HG02798 (cell line): ENCODE data around the gene DVL2.

ENCODE experiments used
- ATAC-seq: cut with Tn5 transposase; IDR thresholded peaks from one replicate; pipeline ENCODE4 v1.9.1; 2021; ENCODE audit warnings: mild to moderate bottlenecking; ENCODE audit not compliant: unreplicated experiment, poor library complexity

Gene DVL2

DNA sequence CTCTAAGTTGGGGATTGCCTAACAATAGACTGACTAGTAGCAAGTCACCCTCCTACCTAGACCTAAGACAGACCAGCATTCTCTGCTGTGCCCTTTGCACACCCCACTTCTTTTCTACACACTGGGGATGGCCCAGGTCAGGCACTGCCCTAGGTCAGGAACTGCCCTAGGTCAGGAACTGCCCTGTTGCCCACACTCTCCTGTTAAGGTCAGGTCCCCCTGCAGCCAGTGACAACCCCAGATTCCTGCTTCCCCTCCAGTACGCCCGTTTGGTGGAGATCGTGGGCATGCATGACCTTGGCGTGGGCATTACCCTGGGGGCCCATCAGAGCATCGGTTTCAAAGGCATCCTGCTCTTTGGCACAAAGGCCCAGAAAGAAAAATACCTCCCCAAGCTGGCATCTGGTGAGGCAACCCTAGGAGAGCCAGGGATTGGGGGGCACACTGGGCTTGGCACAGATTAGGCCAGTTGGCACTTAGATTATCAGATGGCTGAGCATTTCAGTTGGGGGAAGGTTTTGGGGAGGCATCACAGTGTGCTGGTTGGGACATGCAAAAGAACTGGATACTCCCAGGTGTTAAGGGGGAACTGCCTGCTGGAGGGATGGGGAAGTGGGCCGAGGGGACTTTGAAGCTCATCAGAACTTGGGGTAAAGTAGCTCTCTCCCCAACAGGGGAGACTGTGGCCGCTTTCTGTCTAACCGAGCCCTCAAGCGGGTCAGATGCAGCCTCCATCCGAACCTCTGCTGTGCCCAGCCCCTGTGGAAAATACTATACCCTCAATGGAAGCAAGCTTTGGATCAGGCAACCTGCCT is 12.8 kb downstream of the DVL2 start:
- no peak for ATAC-seq

DNA sequence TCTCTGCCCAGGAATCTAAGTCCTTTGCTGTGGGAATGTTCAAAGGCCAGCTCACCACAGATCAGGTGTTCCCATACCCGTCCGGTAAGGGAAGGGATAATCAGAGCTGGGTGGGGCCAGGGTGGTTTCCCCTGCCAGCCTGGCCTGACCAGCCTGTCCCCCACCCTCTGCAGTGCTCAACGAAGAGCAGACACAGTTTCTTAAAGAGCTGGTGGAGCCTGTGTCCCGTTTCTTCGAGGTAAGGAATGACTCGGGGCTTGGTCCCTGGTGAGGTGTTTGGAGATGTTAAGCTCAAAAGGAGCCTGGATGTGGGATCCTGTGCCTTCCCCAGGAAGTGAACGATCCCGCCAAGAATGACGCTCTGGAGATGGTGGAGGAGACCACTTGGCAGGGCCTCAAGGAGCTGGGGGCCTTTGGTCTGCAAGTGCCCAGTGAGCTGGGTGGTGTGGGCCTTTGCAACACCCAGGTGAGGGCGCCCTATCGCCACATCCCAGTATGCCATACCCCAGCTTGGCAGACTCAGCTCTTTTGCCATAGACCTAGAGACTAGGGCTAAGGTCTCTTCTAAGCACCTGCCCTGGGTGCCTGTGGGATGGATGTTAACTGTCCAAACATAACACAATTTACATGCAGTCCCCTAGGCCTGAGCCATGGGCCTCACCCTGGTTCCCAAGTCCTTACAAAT is 13.6 kb downstream of the DVL2 start:
- no peak for ATAC-seq

DNA sequence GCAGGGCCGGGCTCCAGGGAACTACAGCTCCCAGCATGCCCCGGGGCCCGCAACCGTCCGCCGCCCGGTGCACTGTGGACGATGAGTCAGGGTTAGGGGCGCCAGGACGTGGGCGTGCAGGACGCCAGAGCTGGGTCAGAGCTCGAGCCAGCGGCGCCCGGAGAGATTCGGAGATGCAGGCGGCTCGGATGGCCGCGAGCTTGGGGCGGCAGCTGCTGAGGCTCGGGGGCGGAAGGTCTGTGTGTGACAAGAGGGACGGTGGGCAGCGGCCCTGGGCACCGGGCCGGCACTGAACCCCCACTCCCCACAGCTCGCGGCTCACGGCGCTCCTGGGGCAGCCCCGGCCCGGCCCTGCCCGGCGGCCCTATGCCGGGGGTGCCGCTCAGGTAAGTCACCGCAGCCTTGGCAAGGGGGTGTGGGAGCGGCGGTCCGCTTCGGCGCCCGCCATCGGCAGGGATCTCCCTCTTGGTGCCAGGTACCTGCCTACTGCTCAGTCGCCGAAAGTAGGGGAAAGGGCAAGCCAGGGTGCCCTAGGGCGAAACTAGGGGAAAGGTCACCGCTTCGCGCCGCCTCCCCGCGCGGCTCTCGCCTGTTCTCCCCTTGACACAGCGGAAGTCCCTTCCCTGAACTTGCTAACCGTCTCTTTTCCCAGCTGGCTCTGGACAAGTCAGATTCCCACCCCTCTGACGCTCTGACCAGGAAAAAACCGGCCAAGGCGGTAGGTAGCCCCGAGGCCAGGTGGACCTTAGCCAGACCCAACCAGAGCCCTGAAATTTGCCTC is 14.3 kb downstream of the DVL2 start, which contains the start of the genes ACADVL and DLG4:
TSS of gene ACADVL (plus strand) at position 127 of the 781 bp plus-strand sequence. CDS start at position 174, 47 bp downstream.
TSS of gene DLG4 (minus strand) at position 25 of the 781 bp plus-strand sequence.
- ATAC-seq, result peak; percentile 62

DNA sequence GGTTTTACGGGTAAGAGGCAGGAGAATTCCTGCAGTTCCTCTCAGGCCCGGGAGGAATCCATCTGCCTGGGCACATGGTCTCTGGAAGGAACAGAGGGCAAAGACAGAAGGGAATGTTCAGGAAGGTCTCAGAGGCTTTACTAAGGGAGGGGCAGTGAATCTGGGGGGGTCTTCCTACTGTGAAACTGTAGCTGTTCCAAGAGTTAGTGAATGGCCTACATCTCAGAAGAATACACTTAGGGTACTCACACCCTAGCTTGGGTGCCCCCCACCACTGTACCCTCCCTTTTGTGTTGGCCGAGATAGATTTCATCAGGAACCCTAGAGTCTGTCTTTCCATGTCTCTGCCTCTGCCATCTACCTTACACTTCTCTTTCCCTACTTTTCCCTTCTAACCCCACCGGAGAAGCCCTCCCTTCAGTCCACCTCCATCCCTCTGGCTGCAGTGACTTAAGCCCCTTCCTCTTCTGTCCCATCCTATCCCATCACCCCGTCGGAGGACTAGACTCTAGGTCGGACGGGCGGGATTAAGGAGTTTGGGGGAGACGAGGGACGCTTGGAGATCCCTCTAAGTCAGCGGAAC is 15.0 kb downstream of the DVL2 start:
- ATAC-seq, result no peak

GRCh38 chr17:7218758-7219157 is 15.6 kb downstream of the DVL2 start:
- ATAC-seq, result no peak

DNA sequence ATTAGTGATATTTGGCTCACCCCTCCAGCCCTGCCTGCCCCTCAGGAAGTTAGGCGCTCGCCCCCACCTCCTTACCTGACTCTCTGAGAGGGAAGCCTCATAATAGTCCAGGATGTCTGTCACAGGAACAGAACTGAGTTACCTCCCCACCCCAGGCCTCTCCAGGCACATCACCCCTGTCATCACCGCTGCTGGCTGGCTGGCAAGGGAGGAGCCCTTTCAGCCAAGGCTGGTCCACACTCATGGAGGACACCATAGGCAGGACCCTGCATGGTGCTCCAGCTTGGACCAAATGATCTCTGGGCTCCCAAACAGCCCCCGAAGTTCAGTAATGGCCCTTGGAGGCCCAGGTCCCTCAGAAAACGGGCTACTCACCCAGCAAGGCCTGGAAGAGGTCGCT is 16.2 kb downstream of the DVL2 start:
- ATAC-seq, result no peak

GRCh38 chr17:7217113-7217987 is 17.0 kb downstream of the DVL2 start:
- no peak for ATAC-seq

DNA sequence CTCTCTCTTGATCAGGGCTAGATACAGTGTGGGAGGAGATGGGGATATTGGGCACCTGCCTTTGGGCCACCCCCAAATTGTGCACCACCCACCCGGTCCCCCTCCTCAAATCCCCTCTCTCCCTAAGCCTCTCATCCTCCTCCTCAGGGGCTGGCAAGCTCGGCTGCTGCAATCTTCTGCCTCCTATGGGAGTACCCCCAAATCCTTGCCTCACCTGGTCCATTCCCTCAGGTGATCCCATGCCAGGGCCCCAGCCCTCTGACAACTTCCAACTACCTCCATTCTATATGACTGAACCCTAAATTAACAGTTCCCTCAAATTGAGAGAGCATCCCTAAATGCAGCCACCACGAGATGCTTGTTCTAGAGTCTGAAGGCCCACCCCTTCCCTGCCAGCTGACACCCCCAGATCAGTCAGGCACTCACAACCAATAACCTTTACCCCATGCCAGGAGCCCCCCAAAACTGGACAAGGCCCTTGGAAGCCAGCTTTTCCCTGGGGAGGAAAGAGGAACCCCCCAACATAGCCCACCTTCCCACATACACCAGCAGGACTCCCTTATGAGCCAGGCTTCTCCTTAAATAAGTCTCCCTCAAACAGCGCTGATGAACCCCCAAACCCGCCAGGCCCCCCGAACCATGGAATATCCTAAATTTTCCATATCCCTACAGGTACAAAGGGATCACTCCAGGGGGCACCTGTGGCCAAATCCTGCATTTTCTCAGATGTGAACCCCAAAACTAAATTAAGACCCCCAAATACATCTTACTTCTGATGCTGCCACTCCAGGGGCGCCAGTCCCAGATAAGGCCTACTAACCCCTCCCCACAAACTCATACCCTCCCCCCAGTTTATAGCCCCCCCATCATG is 17.8 kb downstream of the DVL2 start:
- no peak for ATAC-seq

DNA sequence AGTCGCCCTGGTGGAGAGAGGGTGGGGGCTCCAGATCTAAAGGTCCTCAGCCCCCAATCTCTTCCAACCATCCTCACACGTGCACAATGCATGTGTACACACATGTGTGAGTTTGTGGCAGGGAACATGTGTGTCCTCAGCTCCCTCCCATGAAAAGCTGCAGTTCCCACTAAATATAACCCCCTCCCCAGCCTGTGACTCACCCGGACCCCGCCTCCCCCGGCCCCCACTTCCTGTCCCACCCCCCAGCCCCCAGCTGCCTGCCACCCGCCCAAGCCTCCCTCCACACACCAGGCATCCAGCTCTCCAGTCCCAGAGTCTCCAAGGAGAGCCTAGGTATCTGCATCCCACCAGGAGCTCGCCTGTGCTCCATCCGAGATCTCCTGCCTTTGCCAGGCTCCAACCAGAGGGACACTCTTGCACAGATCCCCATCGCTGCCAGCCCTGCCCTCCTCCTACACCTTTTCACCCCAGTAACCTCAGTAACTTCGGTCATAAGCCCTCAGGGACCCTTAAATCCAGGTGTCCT is 18.6 kb downstream of the DVL2 start:
- no peak for ATAC-seq

DNA sequence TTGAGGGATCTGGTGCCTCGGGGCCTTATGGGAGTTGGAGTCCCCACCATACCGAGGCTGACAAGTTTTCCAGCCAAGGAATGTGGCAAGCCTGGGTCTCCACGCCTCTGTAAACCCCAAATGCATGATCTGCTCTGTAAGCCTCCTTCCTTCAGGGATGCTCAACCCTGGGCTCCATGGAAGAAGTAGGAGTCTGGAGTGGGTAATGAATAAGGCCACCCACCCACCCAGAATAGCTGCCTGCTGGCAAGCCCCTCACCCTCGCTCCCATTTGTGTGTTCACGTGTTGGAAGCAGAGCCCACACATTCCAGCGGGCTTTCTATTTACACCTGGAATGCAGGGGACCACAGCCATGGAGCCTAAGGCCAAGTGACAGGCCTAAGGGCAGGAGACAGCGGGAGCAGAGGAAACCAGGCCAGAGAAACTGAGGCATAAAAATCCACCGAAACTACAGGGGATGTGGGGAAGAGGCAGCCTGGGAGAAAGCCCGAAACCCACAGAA is 19.1 kb downstream of the DVL2 start:
- no peak for ATAC-seq

- peak; percentile 84 for ATAC-seq
Observed at GRCh38 chr17:7214300-7215135, 19.8 kb downstream of the DVL2 start.

GRCh38 chr17:7213895-7214299 is 20.4 kb downstream of the DVL2 start:
- peak; percentile 2 for ATAC-seq

GRCh38 chr17:7211491-7212273 is 22.6 kb downstream of the DVL2 start:
- ATAC-seq, result no peak

- ATAC-seq, result no peak
Observed at GRCh38 chr17:7208754-7209460, 25.4 kb downstream of the DVL2 start.

- ATAC-seq, result no peak
Observed at GRCh38 chr17:7208027-7208571, 26.2 kb downstream of the DVL2 start.
